Spleen (tissue), 7 donors: Measurements from ENCODE around the gene TTLL5.

Experiments used
- POLR2A ChIP-seq, 3 donors: fragments of 450-650 bp; IDR thresholded peaks; one replicate each; pipeline ENCODE4 v1.5.1; 2017; ENCODE audit warnings: antibody characterized with exemption in 3 of 3, mild to moderate bottlenecking in 1 of 3
- POLR2AphosphoS5 ChIP-seq, 3 donors: sonication (generic); formaldehyde crosslinking; IDR thresholded peaks; one replicate each; pipeline ENCODE4 v1.5.1; 2017; ENCODE audit warnings: antibody characterized with exemption in 3 of 3
- TF ChIP-seq, protein P1 (sequence below), 11 experiments: fragments of 200-600 bp in 7 of 11; fragments of 450-650 bp in 4 of 11; sonication (generic) in 4 of 11; IDR thresholded peaks in 8 of 11; conservative IDR thresholded peaks in 3 of 11; 1 replicate in 7 of 11; 2 replicates in 4 of 11; pipeline versions ENCODE4 v1.4.0 to v1.8.0; 2016 to 2021; ENCODE audit warnings: antibody characterized with exemption in 11 of 11, inconsistent platforms in 4 of 11, mild to moderate bottlenecking in 1 of 11
- donor health status: DM: no; HTN: no; CAD: no; lungs with moderate emphysema.
- donor health status: DM: no; HTN: no; CAD: no.
- donor health status: DM: no; HTN: no; CAD: no.

DNA sequence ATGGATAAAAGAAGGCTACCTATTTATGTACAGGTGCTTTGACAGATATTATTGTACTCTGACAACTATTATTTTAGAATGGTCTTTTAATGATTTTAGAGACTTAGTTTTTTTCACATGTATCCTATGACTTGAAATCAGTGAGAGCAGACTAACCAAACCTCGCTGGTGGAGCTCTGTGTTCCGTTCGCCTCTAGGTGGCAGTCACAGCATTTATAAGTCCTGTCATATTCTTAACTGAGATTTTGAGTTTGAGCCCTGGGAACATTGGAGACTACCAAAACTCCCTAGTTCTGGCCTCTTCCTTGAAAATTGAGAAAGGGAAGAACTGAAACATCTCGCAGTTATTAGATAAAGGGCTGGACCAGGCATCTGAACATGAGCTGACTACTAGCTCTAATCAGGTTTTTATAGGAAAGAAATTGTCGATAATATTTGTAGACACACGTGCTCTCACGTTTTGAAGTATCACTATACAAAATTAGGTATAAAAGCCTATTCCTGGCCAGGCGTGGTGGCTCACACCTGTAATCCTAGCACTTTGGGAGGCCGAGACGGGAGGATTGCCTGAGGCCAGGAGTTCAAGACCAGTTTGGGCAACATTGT, 48.3 kb downstream of the TTLL5 start:
- TF ChIP-seq, protein P1, sequence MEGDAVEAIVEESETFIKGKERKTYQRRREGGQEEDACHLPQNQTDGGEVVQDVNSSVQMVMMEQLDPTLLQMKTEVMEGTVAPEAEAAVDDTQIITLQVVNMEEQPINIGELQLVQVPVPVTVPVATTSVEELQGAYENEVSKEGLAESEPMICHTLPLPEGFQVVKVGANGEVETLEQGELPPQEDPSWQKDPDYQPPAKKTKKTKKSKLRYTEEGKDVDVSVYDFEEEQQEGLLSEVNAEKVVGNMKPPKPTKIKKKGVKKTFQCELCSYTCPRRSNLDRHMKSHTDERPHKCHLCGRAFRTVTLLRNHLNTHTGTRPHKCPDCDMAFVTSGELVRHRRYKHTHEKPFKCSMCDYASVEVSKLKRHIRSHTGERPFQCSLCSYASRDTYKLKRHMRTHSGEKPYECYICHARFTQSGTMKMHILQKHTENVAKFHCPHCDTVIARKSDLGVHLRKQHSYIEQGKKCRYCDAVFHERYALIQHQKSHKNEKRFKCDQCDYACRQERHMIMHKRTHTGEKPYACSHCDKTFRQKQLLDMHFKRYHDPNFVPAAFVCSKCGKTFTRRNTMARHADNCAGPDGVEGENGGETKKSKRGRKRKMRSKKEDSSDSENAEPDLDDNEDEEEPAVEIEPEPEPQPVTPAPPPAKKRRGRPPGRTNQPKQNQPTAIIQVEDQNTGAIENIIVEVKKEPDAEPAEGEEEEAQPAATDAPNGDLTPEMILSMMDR (IDR thresholded peaks at IDR 0.05 in 8 of 11, conservative IDR thresholded peaks at IDR 0.05 in 3 of 11): peak; percentile 39 to 83 (median 70)
- TF ChIP-seq POLR2A (IDR thresholded peaks at IDR 0.05): no peak
- TF ChIP-seq POLR2AphosphoS5 (IDR thresholded peaks at IDR 0.05): no peak
